GM19395 (cell line): ENCODE measurements around the gene KRTAP13-3.
A peak's percentile ranks its signal among the peaks of the same experiment; 100 is the strongest.

ENCODE experiments used
- ATAC-seq: cut with Tn5 transposase; IDR thresholded peaks from one replicate; pipeline ENCODE4 v1.9.1; 2021; ENCODE audit warnings: mild to moderate bottlenecking, moderate library complexity; ENCODE audit not compliant: unreplicated experiment

KRTAP13-3 gene, protein sequence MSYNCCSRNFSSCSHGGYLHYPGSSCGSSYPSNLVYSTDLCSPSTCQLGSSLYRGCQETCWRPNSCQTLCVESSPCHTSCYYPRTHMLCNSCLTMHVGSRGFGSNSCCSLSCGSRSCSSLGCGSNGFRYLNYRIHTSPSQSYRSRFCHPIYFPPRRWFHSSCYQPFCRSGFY

DNA sequence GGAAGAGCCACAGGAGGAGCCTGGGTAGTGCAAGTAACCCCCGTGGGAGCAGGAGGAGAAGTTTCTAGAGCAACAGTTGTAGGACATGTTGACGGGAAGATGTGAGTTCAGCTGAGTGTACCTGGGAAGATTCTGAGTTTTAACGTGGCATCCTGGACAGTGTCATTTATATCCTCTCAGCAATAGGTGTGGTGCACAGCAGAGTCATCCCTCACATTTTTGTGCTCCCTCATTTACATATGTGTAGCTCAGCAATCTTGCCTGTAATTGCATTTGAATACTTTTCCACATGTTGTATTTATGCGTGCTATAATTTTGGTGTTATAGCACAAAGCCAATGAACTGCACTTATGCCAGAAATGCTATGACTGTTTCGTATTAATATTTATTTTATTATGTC lies at the start of gene KRTAP13-3:
Gene KRTAP13-3 (minus strand): TSS at position 101 of the 400 bp plus-strand sequence. CDS start 14 bp downstream, at position 87.
- no peak for ATAC-seq

DNA sequence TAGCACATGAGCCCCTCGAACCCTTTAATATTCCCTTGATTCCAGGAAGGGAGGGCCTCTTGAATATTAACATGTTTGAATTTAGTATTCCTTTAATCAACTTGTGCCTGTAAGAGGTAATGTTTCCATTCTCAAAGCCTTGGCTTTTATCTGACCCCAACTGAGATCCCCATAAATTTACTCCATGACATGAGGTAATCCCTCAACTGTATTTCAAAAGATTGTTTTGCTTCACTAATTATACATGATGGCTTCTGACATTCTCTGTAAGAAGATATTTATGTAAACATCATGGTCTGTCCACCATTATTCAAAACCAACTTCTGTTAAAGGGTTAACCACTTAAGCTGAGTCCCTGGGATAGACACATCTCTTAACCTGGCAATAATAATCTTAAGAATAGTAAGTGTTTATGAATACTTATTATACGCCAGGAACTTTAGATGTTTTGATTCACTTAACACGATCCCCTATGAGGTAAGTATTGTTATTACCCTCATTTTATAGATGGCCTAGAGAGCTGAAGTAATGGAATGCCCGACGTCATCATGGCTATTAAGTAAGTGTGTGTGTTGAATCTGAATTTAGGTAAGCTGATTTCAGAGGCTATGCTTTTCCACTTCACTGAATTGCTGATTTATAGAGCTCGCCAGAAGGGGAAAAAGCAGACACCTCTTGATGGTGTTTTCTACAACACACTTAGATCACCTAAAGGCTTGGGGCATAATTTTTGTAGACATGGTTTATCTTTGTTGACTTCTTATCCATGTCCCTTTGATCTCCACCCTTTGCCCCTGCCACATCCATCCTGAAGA lies 43.4 kb upstream of the KRTAP13-3 start:
- ATAC-seq = no peak

DNA sequence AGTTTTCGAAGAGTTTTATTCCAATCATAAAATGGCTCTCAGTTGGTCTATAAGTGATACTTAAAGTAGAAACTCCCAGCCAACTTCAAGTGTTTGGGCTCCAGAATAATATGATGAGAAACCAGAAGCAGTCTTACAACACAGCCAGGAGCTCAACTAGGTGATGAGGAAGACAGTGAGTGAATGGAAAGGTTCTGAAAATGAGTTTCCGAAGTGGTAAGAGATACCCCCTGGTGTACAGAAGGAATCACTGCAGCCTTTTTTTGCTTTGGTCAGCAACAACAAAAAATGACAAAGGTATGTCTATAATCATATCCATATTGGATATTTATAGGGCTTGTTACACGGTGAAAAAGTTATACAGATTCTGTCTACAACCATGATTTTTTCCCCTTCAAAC lies 38.0 kb upstream of the KRTAP13-3 start:
- no peak for ATAC-seq

DNA sequence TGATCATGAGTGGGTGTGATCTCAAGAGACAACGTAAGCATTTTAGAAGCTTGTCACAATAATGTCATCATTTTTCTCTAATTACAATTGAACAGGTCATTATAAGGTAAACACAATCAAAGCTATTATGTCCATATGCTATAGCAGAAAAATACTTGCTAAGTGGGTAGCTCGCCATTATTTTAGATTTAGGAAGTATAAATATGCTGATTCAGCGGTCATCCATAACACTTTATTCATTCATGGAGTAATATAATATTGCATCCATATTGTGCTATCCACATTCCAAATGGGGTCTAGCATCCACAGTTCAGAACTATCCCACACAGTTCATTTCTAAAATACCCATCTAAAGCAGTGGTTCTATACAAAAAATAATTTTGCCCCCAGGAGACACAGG lies 22.8 kb upstream of the KRTAP13-3 start:
- no peak for ATAC-seq

DNA sequence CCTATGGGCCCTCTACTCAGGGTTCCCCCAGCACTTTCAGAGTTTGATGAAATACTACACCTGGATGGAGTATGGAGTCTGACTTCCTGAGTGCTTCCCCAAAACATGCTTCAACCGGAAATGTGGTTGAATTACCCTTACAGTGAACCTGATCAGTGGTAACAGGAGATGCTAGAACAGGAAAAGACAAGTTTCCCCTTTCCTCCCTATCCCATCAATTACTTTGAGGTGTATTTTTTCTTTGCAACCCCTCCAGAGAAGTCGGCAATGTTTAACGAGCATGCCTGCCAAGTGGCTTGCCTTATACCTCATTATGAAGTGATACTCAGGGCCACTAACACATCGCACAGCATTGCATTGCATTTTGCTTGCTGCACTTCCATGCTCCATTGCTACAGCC lies 21.3 kb upstream of the KRTAP13-3 start:
- ATAC-seq = no peak

DNA sequence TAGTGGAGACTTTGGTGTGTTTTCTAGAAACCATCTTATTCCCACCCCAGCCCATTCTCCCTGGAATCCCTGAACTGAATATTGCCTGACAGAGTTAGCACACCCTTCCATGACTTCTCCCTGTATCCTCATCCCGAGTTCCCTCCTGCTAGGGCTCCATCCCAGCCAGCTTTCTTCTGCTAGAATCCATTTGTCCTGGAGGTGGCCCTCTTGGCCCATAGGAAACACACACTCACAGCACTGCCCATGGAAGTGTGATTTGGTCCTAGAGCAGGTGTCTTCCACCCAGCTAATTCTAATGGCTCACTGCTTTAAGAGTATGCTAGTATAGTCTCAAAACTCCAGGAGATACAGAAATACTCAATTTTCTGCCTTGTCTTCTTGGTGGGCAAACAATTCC lies 18.5 kb upstream of the KRTAP13-3 start:
- no peak for ATAC-seq

DNA sequence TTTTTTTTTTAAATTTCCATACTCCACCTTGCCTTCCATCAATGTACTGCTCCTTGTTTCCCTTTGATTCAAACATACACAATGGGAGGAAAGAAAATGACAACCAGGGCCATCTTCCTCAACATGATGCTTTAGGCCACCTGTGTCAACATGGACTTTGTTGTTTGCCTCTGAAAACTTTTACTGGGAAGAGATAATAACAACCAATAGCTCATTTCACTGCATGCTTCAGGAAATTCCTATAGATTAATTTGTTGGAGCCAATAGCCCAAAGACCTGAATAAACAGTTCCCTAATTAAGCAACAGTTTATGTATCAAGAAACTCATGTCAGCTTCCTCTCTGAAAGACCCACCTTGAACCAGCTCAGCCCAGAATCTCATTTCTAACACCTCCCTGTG lies 17.5 kb upstream of the KRTAP13-3 start:
- ATAC-seq = no peak

DNA sequence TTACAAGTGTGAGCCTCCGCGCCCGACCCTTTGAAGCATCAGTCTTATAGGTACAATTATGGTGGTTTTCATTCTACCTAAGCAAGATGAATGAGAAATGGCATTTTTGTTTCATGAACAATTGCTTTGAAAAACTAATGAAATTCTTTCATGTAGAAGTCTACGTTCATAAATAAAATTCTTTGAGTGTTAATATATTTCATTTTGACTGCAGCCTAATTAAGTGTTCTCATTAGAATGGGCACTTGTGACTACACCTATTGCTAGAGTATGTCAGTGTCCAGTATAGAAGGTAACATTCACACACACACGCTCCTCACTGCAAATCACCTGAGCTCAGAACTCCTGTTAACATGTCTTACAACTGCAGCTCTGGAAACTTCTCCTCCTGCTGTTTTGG lies 14.2 kb upstream of the KRTAP13-3 start, which contains the start of gene KRTAP15-1:
Gene KRTAP15-1 (plus strand): TSS at position 301 of the 400 bp plus-strand sequence. CDS start 53 bp downstream, at position 354.
- no peak for ATAC-seq

DNA sequence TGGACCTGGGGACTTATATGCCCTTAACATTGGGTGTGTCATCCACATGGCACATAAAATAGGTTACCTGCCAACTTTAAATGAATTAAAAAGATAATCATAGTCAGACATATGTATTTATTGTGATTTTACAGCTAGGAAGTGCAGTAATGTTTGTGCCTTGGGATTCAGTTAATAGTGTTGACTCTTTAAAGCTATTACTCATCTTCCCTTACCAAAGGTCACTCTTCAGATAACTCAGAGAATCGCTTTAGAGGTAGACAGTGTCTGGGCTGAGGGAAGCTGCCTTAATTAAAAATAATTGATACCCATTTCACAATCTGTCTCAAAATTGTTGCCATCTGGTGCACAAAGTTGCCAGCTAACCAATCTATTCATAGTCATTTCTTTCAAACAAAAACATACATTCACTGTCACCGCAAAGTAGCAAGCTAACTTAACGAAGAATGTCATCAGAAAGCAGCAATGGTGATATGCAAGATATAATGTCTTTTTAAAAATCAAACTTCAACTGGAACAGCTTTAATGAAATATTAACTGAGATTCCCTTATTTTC lies 11.4 kb upstream of the KRTAP13-3 start:
- no peak for ATAC-seq

DNA sequence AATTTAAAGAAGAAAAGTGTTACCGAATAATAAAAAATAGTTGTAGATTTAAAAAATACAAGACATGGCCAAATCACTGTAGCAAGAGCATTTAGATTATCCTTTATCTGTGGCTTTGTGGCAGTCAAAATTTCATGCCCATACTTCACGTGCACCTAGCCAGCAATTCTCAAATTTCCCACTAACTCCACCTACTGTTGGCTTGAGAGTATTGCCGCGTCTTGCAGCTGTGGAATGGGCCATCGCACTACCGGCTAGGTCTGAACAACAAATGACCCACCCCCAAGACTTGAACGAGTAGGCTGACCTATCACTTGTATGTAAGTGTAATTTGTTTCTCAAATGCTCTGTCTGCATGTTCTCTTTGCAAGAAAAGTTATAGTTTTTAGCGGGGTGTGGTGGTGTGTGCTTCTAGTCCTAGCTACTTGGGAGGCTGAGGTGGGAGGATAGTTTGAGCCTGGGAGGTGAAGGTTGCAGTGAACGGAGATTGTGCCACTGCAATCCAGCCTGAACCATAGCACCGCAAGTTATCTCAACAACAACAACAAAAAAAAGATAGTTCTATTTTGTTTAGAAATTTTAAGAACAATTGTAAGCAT lies 8.4 kb upstream of the KRTAP13-3 start:
- peak; percentile 56 for ATAC-seq

DNA sequence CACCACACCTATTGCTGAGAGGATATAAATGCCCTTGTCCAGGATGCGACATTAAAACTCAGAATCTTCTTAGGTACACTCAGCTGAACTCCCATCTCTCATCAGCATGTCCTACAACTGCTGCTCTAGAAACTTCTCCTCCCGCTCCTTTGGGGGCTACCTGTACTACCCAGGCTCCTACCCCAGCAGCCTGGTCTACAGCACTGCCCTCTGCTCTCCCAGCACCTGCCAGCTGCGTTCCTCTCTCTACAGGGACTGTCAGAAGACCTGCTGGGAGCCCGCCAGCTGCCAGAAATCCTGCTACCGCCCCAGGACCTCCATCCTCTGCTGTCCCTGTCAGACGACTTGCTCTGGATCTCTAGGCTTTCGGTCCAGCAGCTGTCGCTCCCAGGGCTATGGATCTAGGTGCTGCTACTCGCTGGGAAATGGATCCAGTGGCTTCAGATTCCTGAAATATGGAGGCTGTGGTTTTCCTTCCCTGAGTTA lies 4.5 kb upstream of the KRTAP13-3 start, which contains the start of gene KRTAP13-4:
Gene KRTAP13-4 (plus strand): TSS at position 51 of the 486 bp plus-strand sequence. CDS start 56 bp downstream, at position 107.
- no peak for ATAC-seq

DNA sequence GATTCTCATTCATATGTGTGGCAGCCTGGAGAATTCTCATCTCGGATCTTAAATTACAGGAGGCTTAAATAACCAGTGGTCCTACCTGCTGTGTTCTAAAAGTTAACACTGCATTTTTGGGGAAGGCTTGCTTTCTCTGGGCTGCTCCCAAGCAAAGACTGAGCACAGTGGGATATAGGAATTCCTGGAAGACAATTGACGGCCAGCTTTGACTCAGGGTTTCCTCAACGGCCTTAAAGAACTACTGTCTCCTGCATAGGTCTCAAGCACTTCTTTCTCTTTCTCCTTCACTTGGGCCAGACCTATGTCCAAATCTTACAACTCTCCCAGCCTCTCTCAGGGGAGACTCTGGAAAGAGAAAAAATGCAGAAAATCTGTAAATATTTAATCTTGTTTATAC lies 1.0 kb upstream of the KRTAP13-3 start:
- no peak for ATAC-seq

DNA sequence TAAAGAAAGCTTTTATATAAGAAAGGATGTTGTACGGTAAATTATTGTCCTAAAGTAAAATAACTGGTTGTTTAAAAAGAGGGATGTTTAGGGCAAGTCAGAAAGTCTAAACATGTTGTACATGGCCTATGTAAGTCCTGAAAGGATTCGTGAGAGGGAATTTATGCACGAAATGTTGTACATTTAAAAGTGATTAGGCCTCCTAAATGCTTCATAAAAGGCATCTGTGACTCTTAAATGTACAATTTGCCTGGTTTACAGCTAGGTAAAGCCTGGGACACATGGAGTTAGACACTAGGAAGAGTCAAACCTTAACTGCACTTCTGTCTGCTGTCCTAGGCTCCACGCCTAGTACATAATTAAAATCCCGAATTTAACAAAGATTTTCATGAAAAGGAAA lies 9.7 kb downstream of the KRTAP13-3 start:
- no peak for ATAC-seq

DNA sequence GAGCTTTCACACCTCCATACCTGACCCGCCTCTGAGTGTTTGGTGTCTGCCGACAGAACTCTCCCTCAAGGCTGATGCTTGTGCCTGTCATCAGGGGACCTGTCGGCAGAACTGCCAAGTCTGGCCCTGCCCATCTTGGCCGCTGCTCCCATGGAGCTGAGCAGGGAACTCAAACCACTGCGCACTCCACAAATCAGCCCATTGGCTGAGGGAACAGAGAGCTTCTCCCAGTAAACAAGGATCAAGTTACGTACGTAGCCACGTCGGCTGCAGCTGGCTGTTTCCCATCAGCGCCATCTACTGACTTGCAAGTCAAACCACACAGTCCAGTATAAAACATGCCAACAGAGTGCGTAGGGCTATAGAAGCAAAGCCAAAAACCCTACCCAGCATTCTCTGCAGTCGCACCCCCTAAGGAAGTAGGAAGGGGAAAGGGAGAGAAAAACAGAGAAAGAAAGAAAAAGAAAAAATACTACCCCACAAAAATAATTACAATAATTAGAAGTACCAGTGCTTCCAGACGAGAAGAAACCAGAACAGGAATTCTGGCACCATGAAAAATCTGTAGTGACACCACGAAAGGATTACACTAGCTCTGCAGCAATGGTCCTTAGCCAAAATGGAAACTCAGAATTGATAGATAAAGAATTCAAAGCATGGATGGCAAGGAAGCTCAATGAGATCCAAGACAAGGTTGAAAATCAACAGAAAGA lies 16.8 kb downstream of the KRTAP13-3 start:
- ATAC-seq = no peak

DNA sequence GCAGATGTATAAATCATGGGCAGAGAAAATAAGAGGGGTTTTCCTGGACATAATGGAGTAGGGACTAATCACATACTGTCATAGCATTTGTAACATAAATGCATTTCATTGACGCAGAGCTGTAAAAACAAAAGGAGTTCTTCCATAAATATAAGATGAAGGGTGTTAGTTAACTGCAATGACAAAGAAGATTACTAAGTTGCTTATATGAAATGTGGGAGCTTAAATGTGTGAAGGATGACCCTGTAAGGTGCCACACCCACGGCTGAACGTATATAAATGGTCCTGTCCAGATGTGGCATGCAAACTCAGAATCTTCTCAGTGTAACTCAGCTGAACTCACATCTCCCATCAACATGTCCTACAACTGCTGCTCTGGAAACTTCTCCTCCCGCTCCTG lies 30.0 kb downstream of the KRTAP13-3 start, which contains the start of gene KRTAP13-1:
Gene KRTAP13-1 (plus strand): TSS at position 301 of the 400 bp plus-strand sequence. CDS start 56 bp downstream, at position 357.
- no peak for ATAC-seq

DNA sequence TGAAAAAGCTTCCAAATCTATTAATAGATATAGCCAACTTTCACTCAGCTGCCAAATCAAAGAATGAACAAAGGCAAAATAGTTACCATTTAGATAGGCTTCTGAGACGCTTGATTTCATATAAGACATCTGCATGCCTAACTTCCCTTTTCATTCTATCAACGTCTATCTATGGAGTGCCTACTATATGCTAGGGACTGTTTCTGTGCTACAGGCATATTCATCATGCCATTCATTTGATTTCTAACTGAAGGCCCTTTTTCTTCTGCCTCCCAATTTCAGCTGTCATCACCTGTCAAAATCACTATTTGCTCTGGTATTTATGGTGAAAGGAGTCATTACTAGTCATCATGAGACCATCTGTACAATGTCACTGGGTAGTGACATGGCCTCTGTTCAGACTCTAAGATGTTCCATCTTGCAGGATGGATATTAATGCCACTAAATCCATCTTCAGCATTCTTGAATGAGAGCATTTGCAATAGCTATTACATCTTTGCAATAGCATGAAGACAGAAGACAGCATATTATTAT lies 34.2 kb downstream of the KRTAP13-3 start:
- ATAC-seq = no peak

DNA sequence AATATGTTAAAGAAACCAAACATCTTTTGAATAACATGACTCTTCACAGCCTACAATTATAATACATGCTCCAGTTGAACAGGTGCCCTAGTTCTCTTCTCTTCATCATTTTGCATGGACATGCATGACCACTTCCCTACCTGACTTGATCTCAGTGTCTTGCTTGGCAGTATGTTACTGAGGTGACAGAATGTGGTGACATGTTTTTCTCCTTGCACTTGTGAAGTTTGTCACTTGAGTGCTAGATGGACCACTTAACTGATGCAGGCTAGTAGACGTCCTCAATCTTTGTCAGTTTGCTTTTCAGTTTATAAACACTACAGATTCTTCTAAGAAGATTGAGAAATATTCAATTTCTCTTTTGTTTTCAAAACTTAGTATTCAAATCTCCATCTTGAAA lies 43.5 kb downstream of the KRTAP13-3 start:
- no peak for ATAC-seq
